ENCODE measurements around the gene PPM1H. TPM values are rescaled to one million over a fixed set of nuclear protein-coding genes. Genes with fewer than 3 reads are reported as not detected.

PPM1H gene
- total RNA-seq, 6 experiments from 2014 or later, result 7.0 to 20.9 (median 8.4) TPM

GRCh38 chr12:62840806-62841205 lies 94.1 kb downstream of the PPM1H start:
- Mint-ChIP-seq H3K27ac (no peak overlapping the region), H3K4me1 (ENCODE audit: low read depth) (peaks cover 24% of the 10 kb centered on the region), H3K27me3 (ENCODE audit: insufficient read depth) (no peaks in the 10 kb centered on the region), H3K36me3 (ENCODE audit: low read depth) (peaks cover 5% of the 10 kb centered on the region; the same call in 1 of the 2 replicates), H3K9me3 (no peaks in the 10 kb centered on the region), H3K4me3 (no peak overlapping the region)
- no peak for DNase-seq
- no peak for TF ChIP-seq CTCF (IDR thresholded peaks at IDR 0.05)

GRCh38 chr12:62839869-62840660 lies 94.9 kb downstream of the PPM1H start:
- Mint-ChIP-seq H3K9me3 (no peaks in the 10 kb centered on the region), H3K4me1 (ENCODE audit: low read depth) (peaks cover 28% of the 10 kb centered on the region), H3K4me3 (no peak overlapping the region), H3K27me3 (ENCODE audit: insufficient read depth) (no peaks in the 10 kb centered on the region), H3K36me3 (ENCODE audit: low read depth) (peaks cover 5% of the 10 kb centered on the region; the same call in 1 of the 2 replicates), H3K27ac (no peak overlapping the region)
- DNase-seq, result no peak
- no peak for TF ChIP-seq CTCF (IDR thresholded peaks at IDR 0.05)

- no peak for TF ChIP-seq CTCF (IDR thresholded peaks at IDR 0.05)
- Mint-ChIP-seq H3K4me3 (peak overlapping the region; percentile 47; the same call in 1 of the 2 replicates), H3K27ac (peak overlapping the region; percentile 69; the same call in 1 of the 2 replicates), H3K4me1 (ENCODE audit: low read depth) (peaks cover 16% of the 10 kb centered on the region), H3K9me3 (no peaks in the 10 kb centered on the region), H3K27me3 (ENCODE audit: insufficient read depth) (no peaks in the 10 kb centered on the region), H3K36me3 (ENCODE audit: low read depth) (no peaks in the 10 kb centered on the region)
- DNase-seq, result peak; percentile 54
Observed at GRCh38 chr12:62834971-62835547, 99.9 kb downstream of the PPM1H start.

DNA sequence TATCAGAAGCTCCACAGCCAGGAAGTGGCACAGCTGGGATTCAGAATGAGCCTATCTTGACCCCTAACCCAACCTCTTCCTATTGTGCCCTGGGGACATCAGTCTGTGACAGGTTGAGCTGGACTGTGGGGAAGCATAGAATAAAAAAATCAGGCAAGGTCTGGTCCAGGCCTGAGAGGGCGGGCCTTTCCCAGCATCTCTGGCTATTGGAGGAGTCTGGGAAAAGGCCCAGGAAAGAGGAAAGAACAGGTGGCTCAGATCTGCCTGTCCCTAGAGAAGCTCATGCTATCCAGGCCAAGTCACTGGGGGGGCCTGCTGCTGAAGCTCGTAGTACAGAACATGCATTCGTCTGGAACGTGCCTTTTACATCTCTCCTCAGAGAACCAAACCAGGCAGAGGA lies 100.5 kb downstream of the PPM1H start:
- Mint-ChIP-seq H3K36me3 (ENCODE audit: low read depth) (no peaks in the 10 kb centered on the region), H3K4me3 (no peak overlapping the region; the same call in 1 of the 2 replicates)
- no peak for DNase-seq

GRCh38 chr12:62833634-62834033 lies 101.3 kb downstream of the PPM1H start:
- no peak for DNase-seq
- no peaks in the 10 kb centered on the region for H3K9me3 Mint-ChIP-seq
- H3K4me3 Mint-ChIP-seq, result no peak overlapping the region
- TF ChIP-seq CTCF (IDR thresholded peaks at IDR 0.05), result no peak
- H3K27me3 Mint-ChIP-seq (ENCODE audit: insufficient read depth), result no peaks in the 10 kb centered on the region
- H3K4me1 Mint-ChIP-seq (ENCODE audit: low read depth), result peaks cover 10% of the 10 kb centered on the region
- no peaks in the 10 kb centered on the region for H3K36me3 Mint-ChIP-seq (ENCODE audit: low read depth)
- H3K27ac Mint-ChIP-seq, result no peak overlapping the region

More for the DNA sequence above, 100.5 kb downstream of the PPM1H start:
- Mint-ChIP-seq H3K9me3 (no peaks in the 10 kb centered on the region), H3K27ac (peak overlapping the region; percentile 69; the same call in 1 of the 2 replicates), H3K27me3 (ENCODE audit: insufficient read depth) (no peaks in the 10 kb centered on the region), H3K4me1 (ENCODE audit: low read depth) (peaks cover 10% of the 10 kb centered on the region)
- TF ChIP-seq CTCF (IDR thresholded peaks at IDR 0.05), result no peak

All from HFFc6 (cell line).